ENCODE data around the gene MMP25.

The MMP25 gene

DNA sequence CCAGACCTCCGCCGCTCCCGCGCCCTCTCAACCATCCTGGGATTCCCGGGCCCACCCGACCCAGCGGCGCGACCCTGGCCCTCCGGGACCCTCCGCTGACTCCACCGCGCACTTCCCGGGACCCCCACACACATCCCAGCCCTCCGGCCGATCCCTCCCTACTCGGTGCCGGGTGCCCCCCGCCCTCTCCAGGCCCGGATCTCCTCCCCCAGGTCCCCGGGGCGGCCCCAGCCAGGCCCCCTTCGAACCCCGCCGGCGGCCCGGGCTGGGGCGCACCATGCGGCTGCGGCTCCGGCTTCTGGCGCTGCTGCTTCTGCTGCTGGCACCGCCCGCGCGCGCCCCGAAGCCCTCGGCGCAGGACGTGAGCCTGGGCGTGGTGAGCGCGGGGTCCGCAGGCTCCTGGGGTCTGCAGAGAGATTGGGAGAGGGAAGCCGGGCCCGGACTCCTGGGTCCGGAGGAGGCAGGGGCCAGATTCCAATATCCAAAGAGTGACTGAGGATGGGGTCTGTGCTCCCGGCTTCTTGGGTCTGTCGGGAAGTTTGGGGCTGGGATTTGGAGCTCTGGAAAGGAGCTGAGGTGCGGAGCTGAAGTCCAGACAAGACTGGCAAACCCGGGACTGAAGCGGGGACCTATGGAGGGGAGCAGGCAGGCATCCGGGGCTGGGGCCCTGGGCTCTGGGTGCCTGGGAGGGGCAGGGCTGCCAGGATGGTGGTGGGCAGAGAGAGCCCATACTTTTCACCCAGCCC lies 453 bp downstream of the MMP25 start:
- no peak for TF ChIP-seq FOXP2 (optimal IDR thresholded peaks at IDR 0.05; ENCODE audit: borderline replicate concordance, extremely low read depth, extremely low read length, insufficient read depth)
- no peak for TF ChIP-seq POLR2AphosphoS5 (IDR thresholded peaks at IDR 0.05; ENCODE audit: low read depth, low read length)
- TF ChIP-seq, protein P1, sequence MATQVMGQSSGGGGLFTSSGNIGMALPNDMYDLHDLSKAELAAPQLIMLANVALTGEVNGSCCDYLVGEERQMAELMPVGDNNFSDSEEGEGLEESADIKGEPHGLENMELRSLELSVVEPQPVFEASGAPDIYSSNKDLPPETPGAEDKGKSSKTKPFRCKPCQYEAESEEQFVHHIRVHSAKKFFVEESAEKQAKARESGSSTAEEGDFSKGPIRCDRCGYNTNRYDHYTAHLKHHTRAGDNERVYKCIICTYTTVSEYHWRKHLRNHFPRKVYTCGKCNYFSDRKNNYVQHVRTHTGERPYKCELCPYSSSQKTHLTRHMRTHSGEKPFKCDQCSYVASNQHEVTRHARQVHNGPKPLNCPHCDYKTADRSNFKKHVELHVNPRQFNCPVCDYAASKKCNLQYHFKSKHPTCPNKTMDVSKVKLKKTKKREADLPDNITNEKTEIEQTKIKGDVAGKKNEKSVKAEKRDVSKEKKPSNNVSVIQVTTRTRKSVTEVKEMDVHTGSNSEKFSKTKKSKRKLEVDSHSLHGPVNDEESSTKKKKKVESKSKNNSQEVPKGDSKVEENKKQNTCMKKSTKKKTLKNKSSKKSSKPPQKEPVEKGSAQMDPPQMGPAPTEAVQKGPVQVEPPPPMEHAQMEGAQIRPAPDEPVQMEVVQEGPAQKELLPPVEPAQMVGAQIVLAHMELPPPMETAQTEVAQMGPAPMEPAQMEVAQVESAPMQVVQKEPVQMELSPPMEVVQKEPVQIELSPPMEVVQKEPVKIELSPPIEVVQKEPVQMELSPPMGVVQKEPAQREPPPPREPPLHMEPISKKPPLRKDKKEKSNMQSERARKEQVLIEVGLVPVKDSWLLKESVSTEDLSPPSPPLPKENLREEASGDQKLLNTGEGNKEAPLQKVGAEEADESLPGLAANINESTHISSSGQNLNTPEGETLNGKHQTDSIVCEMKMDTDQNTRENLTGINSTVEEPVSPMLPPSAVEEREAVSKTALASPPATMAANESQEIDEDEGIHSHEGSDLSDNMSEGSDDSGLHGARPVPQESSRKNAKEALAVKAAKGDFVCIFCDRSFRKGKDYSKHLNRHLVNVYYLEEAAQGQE (IDR thresholded peaks at IDR 0.05; ENCODE audit: insufficient read depth in 1 of 2, low read depth in 2 of 2, low read length in 2 of 2), result no peak
- no peak for TF ChIP-seq TAF1 (IDR thresholded peaks at IDR 0.05; ENCODE audit: borderline replicate concordance, insufficient read depth, low read length)
- no peak for TF ChIP-seq SIN3A (IDR thresholded peaks at IDR 0.05; ENCODE audit: borderline replicate concordance, insufficient read depth, low read length)

DNA sequence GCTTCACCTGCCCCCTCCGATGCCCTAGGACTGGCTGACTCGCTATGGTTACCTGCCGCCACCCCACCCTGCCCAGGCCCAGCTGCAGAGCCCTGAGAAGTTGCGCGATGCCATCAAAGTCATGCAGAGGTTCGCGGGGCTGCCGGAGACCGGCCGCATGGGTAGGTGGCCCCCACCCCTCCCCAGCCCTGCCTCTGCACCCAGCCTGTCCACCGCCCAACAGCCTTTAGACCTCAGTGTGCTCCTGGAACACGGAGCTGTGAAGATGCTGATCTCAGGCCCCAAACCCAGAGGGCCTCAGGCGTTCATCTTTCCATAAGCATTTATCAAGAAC lies 993 bp downstream of the MMP25 start:
- TF ChIP-seq TAF1 (IDR thresholded peaks at IDR 0.05; ENCODE audit: borderline replicate concordance, insufficient read depth, low read length), result no peak
- TF ChIP-seq FOXP2 (optimal IDR thresholded peaks at IDR 0.05; ENCODE audit: borderline replicate concordance, extremely low read depth, extremely low read length, insufficient read depth), result no peak
- TF ChIP-seq, protein P1 (IDR thresholded peaks at IDR 0.05; ENCODE audit: insufficient read depth in 1 of 2, low read depth in 2 of 2, low read length in 2 of 2), result no peak
- TF ChIP-seq SIN3A (IDR thresholded peaks at IDR 0.05; ENCODE audit: borderline replicate concordance, insufficient read depth, low read length), result no peak
- no peak for TF ChIP-seq POLR2AphosphoS5 (IDR thresholded peaks at IDR 0.05; ENCODE audit: low read depth, low read length)

- TF ChIP-seq SIN3A (IDR thresholded peaks at IDR 0.05; ENCODE audit: borderline replicate concordance, insufficient read depth, low read length), result no peak
- no peak for TF ChIP-seq POLR2AphosphoS5 (IDR thresholded peaks at IDR 0.05; ENCODE audit: low read depth, low read length)
- TF ChIP-seq TAF1 (IDR thresholded peaks at IDR 0.05; ENCODE audit: borderline replicate concordance, insufficient read depth, low read length), result no peak
- no peak for TF ChIP-seq FOXP2 (optimal IDR thresholded peaks at IDR 0.05; ENCODE audit: borderline replicate concordance, extremely low read depth, extremely low read length, insufficient read depth)
- TF ChIP-seq, protein P1 (IDR thresholded peaks at IDR 0.05; ENCODE audit: insufficient read depth in 1 of 2, low read depth in 2 of 2, low read length in 2 of 2), result no peak
These were observed 3.6 kb downstream of the MMP25 start for GRCh38 chr16:3049921-3050481.

- TF ChIP-seq SIN3A (IDR thresholded peaks at IDR 0.05; ENCODE audit: borderline replicate concordance, insufficient read depth, low read length) (no peak), POLR2AphosphoS5 (IDR thresholded peaks at IDR 0.05; ENCODE audit: low read depth, low read length) (no peak), FOXP2 (optimal IDR thresholded peaks at IDR 0.05; ENCODE audit: borderline replicate concordance, extremely low read depth, extremely low read length, insufficient read depth) (no peak), TAF1 (IDR thresholded peaks at IDR 0.05; ENCODE audit: borderline replicate concordance, insufficient read depth, low read length) (no peak)
- TF ChIP-seq, protein P1 (IDR thresholded peaks at IDR 0.05; ENCODE audit: insufficient read depth in 1 of 2, low read depth in 2 of 2, low read length in 2 of 2), result no peak
These were observed 4.1 kb downstream of the MMP25 start for GRCh38 chr16:3050487-3050886.
